Stimulated activated CD4-positive, alpha-beta T cell treated with anti-CD3 and anti-CD28 coated beads, TNF-alpha, amount 100 ng/mL, for 48 hours (primary cell): Measurements from ENCODE around the gene SH3BP4.
"Not testable (repeated sequence)": the region's sequence is repeated elsewhere in the genome, so short reads cannot be mapped to it uniquely, and the experiment has no call there.

ENCODE experiments used
- DNase-seq, 3 donors: peaks; one replicate each; pipeline ENCODE4 v3.0.0-alpha.2; 2020; ENCODE audit warnings: low read depth in 3 of 3

The SH3BP4 gene

DNA sequence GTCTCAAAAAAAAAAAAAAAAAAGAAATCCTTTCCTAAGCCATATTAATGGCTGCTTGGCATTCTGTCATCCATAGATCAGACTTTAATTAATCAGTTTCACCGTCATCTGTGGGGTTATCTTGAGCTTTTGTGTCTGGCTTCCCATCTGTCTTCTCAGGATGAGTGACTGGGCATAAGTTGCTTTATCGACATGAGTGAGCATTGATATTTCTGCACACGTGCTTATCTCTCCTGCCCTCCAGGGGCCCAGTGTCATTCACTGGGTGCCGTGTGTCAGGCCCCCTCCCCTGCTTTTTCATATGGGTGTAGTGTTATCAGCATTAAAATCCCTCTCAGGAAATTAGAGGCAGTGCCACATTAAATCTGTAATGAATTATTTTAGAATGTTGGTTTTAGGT lies 65.6 kb downstream of the SH3BP4 start:
- DNase-seq, result no peak

DNA sequence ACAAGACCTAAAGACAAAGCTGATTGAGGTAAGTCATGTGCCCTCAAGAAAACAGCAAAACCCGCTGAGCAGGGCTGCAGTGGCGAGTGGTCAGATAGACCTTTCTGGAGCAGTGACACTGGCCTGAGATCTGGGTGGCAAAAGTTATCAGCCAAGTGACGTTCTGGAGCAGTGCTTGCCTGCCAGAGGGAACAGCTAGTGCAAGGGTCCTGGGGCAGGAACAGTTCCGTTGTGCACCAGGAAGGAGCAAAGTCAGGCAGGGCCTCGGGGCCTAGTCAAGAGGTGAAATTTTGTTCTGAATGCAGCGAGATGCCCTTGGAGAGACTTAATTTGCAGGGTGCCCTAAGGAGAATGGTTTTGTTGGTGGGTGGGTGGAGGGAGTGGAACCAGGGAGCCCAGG lies 67.0 kb downstream of the SH3BP4 start:
- no peak for DNase-seq

DNA sequence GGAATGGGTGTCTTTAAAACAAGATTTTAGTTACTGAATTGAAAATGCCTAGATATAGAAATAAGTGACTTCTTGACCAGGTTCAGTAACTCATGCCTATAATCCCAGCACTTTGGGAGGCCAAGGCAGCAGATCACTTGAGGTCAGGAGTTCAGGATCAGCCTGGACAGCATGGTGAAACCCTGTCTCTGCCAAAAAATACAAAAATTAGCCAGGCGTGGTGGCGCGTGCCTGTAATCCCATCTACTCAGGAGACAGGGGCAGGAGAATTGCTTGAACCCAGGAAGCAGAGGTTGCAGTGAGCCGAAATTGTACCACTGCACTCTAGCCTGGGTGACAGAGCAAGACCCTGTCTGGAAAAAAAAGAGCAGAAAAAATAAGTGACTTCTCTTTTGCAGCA lies 68.3 kb downstream of the SH3BP4 start:
- not testable (repeated sequence) for DNase-seq

DNA sequence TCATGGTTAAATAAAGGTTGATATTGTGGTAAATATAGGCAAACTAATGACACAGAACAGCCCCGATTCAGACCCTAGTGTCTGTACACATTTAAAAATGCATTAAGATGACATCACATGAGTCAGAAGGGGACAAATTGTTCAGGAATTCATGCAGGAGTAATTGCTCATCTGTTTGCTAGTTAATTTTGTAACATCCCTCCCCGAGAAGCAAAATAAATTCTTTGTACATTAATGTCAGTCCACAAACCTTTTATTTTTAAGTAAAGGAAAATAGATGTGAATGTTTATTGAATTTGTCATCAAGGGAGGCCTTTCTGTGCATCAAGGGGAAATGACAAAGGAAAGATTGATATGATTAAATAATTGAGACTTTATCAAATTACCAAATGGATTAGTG lies 69.9 kb downstream of the SH3BP4 start:
- no peak for DNase-seq

DNA sequence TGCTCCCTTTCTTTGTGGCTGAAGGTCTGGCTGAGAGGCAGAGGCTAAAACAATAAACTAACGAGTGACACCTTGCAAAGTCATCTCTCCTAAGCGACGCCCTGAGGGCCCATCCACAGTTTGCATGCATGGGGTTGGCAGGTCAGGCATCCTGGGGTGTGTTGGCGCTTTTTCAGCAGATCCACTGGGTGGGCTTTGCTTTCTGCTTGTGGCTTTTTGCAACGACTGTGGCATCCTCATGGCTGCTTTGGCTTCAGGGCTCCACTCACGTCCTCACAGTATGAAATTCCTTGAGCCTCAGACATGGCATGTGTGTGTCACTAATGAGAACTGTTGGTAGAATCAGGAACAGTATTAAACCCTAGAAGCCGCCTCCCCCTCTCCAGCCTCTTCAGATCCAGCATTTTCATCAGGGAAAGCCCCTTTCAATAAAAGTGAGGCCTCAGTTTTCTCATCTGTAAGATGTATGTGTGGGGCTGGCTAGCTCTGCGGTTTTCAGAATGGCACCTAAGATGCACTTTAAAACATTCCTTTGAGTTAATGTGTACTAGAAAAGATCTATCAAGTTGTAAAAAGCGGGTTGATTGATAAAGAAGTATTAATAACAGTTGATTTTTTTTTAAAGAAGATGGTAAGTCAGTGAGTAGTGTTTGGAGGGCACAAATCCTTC lies 72.5 kb downstream of the SH3BP4 start:
- DNase-seq, result no peak

DNA sequence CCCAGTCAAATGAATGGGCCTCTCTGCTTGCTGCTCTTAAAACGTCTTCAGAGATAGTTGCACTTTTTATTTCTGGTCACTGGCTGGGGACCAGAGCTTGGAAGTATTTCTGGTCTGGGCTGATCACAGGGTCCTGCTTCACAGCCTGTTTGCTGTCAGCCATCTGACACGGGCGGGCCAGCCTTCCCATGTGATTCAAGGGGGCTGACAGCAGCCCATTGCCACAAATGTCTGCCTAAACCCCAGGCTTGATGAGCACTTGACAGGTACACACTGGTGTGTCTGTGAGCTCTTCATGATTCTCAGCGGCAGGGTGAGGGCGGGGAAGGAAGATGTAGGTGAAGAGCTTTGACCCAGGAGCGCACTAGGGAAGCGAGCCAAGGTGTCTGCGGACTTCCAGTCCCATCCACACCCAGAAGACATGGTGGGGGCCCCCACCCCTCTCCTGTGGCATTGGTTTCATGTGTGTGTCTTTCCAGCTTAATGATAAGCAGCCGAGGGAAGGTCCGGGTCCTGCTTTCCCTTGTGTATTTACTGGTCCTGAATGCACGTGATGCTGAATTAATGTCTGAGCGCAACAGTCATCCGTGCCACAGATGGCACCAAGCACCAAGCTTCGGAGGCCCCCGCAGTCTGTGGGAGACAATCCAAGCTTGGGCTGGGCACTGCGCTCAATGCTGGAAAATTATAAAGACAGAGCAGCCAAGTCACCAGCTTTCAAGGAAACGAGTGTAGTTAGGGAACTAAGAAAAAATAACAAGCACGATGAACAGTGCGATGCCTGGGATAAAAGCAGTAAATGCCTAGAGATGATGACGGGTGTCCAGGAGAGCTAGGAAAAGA lies 73.3 kb downstream of the SH3BP4 start:
- no peak for DNase-seq

DNA sequence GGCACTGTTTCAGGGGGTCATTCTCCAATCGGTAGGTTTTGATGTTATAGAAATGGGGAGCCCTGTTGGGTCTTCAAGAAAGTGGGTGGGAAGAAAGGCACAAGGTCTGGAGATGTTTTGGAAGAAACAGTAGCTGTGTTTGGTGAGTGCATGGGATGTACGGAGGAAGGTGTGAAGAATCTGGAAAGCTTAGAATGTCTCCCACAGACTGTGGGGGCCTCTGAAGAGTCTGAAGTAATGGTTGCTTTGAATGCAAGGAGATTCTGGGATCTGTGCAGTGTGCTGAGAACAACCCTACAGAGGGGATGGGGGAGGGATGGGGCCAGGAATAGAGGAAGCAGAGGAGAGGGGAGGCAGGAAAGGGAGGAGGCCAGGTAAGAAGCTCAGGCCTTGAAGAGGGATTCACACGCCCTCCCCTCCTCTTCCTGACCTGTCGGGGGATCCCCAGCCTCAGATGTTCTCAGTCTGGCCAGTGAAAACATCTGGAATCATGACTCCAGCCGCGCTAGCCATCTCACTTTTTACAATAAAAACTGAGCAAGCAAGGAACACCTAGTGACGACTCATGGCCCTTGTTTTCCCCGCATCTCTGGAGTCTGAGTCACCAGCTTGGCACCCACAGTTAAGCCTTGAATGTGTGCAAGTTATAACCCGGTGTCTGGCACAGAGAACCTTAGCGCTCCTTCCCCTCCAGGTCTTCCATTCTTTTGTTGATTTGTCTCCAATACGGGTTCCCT lies 74.2 kb downstream of the SH3BP4 start:
- no peak for DNase-seq

DNA sequence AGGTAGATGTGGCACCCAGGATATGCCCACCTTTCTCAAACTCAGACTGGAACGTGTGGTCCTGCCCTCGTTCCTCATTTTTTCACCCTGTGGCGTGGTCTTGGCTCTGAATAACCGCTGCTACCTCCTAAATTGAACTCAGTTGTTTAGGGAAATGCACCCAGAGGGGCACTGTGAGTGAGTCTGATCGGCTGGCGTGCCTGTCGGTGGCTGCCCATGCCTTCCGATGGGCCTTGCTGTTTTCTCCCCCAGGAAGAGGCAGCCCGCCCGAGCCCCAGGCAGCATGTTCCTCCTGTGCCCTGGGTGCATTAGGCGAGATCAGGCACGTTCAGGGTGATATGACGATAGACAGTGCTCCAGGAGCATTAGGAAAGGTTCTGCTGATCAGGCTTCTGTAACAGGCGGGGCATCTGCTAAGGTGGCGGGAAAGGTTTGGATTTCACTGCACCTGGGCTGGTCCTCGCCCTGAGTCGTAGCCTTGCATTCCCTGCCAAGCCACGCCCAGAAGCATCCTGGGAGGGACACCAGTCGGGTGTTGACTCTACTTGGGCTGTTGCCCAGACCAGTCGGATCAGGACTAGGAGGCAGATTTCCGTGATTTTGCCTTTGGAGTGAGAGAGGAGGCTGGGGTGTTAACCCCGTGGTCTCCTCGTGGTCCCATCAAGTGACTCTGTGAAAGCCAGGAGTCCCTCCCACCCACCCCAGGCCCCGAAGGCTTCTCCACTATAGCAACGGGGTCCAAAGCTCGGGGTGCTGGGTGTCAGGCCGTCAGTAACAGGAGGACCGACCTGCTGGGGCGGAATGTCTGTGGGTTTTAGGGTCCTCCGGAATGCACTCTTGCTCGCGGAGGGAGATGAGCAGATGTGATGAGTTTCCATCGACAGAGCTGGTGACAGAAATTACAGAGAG lies 75.1 kb downstream of the SH3BP4 start:
- no peak for DNase-seq

DNA sequence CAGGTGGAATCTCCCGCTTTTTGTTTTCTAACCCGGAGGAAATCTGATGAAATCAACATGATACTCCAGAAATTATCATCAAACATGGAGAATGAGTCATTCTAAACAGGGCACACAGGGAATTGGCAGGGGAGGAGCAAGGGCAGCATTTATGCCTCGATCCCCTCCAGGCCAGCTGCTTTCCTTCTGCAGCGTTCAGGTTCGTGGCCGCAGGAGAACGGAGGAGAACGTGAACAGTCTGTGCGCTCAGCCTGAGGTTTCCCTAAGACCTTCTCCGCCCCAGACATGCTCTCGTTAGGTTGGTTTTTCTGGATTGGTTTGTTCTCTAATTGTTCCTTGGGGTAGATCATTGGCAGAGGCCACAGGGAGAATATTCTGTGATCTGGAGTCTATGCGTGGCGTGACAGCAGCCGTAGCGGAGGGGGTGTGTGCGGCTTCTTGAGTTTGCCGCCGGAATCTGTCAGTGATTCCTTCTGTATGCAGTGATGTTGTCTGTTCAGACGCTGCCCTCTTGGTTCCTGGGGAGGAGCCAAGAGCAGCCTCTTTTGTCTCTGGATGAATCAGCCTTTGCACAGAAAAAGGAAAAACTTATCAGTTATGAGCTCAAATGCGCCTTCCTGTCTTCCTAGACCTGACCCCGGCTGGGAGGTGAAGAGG lies 75.9 kb downstream of the SH3BP4 start:
- no peak for DNase-seq

DNA sequence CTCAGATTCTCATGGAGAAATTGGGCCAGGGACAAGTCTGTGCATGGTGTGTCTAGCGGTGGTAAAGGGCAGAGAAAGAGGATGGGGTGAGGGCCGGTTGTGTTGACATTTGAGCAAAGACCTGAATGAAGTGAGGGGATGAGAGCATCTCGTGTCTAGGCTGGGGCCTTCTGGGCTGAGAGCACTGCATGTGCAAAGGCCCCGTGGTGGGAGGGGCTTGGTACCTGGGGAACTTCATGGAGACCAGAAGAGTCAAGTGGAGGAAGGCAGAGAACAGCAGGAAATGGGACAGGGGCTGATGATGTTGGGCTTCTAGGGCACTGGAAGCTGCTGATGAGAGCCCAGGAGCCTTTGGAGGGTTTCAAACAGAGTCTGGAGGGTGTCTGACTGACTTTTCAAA lies 76.8 kb downstream of the SH3BP4 start:
- no peak for DNase-seq

DNA sequence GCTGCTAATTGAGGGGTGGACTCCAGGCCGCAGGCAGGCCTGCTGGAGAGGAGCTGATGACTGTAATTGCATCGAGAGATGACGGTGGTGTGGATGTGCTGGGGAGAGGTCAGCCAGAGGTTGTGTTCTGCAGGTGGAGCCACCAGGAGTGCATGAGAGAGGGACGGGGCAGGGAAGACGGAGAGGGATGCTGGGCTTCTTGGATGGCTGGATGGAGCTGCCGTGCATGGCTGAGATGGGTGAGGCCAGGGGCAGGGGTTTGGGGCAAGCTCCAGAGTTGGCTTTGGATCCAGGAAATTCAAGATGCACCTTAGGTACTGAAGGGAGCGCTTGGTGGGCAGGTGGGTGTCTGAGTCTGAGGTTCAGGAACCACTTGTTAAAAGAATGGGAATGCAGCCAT lies 77.2 kb downstream of the SH3BP4 start:
- no peak for DNase-seq

DNA sequence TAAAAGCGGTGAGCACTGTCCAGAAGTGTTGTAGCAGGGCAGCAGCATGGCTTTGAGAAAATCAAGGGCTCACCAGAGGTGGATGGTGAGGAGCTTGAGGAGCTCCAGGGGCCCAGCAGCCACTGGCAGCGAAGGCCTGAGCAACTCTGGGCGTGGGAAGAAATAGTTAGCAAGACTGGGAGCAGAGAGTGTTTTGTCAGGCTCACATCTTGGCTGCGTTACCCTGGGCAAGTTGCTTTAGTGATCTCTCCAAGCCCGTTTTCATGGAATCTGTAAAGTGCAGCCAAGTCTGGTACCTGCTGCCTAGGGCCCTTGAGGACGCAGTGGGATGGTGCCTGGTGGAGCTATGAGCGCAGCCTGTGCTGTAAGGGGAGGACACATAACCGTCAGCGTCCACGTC lies 78.3 kb downstream of the SH3BP4 start:
- DNase-seq, result no peak

DNA sequence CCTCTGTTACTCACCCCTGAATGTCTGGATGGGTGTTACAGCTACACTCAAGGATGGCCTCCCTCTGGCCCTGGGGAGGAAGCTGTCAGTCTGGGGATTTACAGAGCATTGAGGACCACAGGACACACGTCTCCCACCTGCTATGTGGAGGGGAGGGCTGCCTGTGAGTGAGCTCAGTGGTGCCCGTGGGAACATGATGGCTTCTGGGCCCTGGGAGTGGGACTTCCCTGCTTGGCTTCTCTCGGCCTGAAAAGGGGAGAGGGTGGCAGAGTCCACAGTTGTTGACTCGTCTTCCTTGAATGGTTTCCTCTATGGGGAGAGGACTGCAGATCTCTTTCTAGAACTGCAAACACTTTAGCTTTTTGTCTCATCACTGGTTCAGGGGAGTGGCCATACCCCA lies 79.1 kb downstream of the SH3BP4 start:
- no peak for DNase-seq

DNA sequence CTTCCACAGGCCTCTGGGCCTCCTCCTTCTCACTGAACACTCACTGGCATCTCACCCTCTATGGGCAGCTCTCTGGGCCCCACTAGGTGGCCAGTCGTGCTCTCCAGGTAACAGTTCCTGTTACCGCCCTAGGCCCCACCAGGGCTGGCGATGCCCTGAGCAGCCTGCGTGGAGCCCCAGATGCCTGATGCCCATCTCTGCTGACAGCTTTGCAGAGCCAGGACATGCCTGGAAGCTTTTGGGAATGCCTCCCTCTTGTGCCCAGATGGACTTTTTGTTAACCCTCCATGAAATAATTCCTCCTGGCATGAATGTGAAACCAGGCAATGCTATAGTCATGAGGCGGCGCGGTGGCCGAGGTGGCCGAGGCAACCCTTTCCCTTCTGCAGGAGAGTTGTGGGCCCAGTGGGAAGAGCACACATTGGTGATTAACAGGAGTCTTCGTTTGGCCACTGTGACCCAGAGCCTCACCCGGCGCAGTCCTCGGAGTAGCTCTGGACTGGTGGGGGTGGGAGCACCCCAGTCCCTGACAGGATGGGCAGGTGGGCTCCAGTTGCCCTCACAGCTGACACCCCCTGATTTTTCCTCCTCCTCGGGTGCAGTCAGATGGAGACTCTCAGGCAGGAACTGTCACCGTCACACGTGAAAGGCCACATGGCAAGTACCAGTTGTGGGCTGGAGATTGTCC lies 80.0 kb downstream of the SH3BP4 start:
- DNase-seq, result no peak

DNA sequence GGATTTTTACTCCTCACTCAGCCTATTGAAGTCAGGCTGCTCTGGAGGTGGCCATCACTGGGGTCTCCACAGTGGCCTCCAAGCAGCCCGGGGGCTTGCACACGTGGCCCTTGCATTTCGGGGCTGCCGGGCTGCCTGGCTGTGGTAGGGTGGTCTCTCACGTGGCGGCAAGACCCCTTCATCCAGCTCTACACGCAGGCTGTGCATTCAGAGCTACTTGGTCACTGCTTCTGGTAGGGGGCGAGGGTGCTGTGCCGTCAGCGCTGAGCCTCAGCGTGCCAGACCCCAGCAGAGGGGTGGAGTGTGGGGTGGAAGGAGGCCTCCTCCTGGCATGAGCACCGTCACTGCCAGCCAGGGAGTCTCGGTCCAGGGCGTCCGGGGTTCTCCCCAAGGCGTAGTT lies 80.6 kb downstream of the SH3BP4 start:
- no peak for DNase-seq

DNA sequence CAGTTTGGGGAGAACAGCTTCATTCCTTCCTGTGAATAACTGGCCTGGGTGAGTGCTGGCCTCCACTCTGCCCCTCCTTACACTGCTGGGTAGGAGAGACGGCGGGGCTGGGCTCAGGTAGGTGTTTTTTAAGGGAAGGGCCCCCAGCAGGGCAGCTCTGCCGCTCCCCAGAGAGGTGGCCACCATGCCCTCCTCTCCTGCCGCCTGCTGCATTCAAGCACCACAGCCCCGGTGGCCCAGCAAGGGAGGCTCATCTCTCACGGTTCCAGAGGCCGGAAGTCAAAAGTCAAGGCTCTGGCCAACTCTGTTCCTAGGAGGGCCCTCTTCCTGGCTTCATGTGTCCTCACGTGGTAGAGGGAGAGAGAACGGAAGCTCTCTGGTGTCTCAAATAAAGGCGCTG lies 81.1 kb downstream of the SH3BP4 start:
- no peak for DNase-seq

DNA sequence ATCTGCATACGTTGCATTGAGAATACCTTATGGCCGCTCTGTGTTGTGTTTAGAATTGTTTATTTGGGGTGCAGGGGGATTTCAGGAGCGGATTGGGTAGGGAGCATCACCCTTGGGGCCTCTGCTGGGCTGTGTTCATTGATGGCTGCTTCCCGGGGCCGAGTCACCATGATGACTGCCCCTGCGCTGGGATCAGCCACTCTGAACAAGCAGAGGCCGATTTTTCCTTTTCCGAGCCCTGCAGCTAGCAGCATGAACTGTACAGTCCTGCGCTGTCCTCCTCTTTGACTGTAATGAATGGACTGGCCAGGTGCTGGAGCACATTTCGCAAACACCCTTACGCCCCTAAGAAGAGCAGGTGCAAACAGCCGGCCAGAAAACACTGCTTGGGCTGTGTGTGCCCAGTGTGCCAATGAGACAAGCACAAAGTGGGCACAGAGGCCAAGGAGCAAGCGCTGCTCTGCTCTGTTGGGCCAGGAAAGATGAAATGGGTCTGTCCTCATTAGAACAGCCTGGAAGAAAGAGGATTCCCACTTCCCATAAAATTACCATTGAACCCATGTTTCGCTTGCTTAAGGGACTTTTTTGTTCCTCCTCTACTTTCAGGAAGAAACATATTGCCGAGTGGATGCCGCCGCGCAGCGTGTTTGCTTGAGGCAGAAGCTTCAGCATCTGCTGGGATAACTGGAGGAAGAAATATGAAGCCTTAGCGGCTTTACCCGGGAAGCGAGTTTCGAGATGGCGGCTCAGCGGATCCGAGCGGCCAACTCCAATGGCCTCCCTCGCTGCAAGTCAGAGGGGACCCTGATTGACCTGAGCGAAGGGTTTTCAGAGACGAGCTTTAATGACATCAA lies 82.7 kb downstream of the SH3BP4 start:
- DNase-seq, result no peak

DNA sequence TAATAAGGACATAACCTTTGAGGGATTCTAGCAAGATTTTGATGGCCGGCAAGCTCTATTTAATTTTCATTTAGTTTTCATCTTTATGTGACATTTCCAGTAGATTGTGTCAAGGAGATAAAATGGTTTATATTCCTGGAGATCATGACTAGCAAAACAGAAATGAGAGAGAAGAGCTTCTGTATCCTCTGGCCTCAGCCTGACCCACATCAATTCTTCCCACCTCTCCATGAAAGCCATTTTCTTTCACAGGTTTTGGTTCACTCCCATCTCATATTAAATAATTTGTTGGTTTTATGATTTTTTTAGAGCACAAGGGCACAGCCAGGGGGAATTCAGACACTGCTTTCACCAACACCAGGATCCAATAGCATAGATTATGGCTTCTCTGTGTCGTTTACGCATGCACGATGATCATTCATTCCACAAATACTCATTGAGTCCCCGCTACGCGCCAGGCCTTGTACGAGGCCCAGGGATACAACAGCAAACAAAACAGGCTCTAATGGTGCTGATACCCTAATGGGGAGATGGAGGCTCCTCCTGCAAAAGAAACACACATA lies 85.9 kb downstream of the SH3BP4 start:
- no peak for DNase-seq

DNA sequence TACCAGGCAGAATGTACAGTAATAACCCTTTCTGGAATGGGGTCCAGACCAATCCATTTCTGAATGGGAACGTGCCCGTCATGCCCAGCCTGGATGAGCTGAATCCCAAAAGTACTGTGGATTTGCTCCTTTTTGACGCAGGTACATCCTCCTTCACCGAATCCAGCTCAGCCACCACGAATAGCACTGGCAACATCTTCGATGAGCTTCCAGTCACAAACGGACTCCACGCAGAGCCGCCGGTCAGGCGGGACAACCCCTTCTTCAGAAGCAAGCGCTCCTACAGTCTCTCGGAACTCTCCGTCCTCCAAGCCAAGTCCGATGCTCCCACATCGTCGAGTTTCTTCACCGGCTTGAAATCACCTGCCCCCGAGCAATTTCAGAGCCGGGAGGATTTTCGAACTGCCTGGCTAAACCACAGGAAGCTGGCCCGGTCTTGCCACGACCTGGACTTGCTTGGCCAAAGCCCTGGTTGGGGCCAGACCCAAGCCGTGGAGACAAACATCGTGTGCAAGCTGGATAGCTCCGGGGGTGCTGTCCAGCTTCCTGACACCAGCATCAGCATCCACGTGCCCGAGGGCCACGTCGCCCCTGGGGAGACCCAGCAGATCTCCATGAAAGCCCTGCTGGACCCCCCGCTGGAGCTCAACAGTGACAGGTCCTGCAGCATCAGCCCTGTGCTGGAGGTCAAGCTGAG lies 89.6 kb downstream of the SH3BP4 start:
- no peak for DNase-seq
